Measurements from ENCODE around the gene GRM5.

The GRM5 gene

DNA sequence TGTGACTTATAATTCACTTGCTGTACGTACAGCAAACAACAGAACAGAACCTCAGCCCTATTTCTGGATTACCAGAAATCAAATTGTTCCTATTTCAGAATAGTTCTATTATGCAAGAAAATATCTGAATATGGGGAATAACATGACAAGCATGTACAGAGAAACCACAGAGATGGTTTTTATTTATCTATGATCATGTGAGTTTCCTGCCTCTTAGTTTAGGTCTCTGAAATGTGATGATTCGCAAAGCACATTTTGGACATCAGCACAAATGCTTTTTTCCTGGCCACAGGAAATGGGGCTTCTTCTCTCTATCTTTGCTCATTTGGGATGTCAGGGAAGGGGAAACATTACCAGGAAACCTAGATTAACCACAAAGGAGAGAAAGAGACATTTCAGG lies 461.5 kb downstream of the GRM5 start:
- DNase-seq: no peak

DNA sequence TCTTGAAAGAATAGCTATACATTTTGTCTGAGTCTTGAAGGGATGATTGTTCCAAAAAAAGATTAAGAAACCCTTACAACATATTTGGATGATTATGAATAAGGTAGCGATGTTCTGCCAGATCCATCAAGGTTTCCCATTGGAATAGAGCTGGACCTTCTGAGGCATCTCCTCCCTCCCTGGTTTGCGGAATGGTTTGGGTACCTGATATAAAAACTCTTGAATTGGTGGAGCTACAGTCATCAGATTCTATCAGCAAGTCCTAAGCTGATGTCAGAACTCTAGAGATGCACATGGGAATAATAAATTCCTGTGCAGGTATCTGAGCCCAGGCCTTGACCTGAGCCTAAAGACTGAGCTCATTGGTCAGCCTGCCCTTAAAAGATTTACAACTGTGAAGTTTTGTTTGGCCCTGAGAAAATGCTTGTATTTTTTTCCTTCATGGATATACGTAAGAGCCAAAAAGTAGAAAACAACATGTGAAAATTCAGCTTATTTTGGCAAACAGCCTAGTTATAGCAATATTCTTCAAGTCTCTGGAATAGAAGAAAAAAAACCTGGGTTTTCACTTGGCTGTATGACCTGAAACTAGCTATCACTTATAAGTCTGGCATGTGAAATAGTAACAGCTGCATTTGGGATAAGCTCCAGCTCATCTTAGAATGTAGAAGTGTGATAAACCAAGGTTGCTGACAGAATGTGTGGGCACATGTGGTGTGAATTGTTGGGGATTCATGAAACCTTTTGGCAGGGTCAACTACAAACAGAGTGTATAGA lies 462.5 kb downstream of the GRM5 start:
- DNase-seq: no peak

DNA sequence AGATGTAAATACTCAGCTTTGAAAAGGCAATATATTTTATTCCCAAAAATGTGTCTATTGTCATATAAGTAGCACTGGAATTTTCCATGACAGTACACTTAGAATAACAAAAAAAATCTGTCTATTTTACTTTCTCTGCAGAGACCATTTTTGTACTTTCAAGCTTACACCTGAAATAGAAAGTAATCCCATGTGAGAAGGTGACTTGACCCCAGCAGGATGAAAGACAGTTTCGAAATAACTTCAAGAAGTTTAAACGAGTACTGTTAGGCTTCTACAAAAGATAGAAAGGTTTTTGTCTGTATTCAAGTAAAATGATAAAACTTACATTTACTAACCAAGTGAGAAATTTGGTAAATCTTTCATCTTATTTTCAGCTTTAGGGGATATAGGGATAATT lies 468.4 kb downstream of the GRM5 start:
- no peak for DNase-seq

DNA sequence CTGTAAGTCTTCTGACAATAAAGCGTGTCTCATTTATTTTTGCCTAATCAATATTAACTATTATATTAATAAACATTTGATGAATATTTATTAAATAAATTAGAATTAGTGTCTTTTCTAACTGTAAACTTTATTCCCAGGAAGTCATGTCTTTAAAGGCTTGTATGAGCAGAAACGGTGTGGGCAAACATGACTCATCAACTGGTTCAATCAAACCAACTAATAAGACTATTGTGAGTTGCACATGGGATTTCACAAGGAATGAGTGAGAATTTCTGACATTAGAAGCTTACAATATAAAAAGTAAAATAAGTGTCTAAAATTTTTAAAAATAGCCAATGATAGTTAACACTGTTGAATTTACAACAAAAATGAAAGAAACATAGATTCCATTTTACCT lies 469.0 kb downstream of the GRM5 start:
- no peak for DNase-seq

DNA sequence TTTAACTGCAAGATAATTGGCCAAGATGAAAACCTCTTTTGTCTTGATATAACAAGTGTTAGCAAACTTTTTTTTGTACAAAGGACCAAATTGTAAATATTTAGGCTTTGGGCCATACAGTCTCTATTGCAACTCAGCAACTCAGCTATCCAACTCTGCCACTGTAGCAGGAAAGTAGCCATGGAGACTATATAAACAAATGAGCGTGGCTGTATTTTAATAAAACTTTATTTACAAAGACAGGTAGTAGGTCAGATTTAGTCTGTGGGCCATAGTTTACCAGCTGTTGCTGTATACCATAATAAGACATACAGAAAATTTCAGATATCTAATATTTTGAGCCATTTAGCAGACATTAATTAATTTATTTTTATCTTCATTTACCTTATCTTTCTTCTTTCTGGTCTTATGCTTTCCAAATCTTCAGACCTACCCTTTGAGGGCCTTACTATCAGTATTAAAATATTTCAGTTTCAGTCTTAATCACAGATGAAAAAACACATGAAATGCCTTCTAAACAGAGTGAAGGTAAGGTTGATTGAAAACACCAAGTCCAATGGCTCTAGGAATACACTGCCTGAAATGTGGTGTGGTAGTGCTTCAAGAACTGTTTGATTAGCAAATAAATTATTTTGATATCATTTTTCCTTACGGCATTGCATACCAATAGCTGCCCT lies 471.4 kb downstream of the GRM5 start:
- DNase-seq: no peak

DNA sequence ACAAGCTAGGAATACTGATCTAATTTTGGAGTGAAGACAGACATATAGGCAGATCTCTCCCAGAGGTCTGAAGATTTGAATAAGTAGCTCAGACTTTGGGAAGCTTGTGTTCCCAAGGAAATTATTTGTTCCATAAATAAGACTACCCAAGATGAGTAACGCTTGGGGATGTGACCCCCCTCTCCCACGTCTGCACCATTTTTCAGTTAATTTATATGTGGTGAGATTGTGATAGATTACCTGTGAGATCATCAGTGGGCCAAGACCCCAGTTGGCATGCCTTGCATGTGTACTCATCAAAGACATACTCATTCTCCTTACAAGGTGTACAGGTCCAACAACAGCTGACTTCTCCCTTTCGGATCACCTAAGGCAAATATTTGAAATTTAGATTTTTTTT lies 475.4 kb downstream of the GRM5 start:
- no peak for DNase-seq

DNA sequence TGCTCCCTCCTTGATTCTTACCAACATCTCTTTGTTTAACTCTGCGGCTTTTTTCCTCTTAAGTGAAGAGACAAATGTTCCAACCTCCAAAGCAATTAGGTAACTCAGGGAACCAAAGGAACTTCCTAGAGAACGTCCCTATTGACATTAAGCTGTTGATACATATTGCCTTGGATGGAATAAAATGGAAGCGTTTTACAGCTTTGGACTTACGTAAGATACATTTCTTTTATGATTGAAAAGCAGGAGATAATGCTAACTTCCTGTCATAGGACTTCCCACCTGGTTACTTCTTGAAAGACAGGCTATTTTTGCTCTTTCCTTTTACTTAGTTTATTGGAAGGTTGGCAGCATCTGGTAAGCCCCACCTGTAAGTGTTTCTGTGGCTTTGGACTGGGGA lies 482.5 kb downstream of the GRM5 start:
- no peak for DNase-seq

DNA sequence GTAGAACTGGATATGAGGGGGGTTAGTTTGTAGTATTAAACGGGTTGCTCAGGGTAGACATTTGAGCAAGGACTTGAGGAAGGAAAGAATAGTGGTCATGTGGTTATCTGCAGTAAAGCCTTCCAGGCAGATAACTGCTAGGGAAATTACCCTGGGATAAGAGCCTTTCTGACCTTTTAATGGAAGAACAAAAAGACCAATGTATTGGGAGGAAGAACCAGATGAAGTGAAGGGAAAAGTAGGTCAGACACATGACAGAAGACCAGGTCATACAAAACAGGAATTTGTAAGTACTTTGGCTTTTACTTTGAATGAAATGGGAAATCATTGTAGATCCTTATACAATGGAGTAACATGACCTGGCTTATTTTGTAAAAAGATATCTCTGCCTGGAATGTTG lies 486.3 kb downstream of the GRM5 start:
- no peak for DNase-seq

DNA sequence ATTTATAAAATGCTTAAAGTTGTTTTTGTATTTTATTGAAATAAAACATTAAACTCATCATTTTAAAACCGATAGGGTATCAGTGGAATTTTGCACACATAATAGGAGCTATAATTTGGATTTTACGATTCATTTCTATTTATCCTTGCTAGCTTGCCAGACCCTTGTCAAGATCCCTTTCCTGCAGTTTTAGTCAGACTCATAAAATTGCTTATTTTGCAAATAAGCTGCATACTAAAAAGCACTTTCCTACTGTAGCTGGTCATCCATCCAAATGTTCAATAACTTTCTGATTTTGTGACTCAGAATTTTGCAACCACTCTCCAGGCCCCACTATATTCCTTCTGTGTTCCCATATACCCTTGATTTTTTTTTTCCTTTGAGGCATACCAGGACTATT lies 489.0 kb downstream of the GRM5 start:
- no peak for DNase-seq

DNA sequence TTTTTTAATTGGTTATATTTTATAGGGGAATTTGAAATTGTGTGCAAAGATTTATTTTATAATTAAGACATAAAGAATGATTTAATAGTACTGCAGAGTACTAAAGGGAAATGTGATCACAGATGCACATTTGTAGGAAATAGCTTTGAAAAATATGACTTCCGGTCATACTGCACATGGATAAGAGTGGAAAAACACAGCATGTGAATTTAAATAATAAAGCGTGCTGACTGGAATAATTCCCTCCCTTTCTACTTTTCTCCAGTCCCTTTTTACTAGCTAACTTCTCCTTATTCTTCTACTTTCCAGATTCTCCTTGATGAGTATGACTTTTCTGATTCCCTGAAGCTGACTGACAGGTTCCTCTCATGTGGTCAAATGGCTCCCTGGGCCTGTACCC lies 489.9 kb downstream of the GRM5 start:
- DNase-seq: no peak

DNA sequence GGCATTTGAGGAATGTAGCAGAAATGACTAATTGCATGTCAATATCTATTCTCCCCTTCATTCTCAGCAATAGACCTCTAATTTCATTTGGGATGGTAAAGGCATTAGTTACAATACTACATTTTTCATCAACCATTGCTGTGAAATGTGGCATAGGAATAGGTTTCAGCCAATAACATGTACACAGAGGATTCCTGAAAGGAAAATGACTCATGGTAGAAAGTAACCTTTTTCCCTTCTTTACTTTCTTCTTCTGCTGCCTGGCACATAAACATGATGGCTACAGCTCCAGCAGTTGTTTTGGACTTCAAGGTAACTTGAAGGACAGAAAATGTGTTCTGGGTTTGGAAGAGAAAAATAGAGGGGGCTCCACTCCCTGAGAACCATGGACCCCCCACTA lies 496.4 kb downstream of the GRM5 start:
- no peak for DNase-seq

DNA sequence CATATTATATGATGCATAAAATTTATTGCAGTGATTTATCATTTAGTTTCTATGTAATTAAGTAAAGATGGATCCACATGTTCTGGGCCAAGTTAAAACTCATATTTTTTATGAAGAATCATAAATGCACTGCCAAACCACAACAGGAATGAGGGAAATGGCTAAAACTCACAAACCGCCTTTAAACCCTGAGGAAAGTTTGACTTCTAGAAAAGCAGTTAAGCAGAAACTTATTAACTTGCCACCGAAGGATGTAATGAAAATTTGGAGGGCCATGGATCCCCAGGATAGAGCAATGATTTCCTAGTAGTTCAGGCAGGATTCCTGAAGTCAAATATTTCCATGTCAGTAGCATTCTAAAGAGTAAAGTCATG lies 510.0 kb downstream of the GRM5 start:
- no peak for DNase-seq

DNA sequence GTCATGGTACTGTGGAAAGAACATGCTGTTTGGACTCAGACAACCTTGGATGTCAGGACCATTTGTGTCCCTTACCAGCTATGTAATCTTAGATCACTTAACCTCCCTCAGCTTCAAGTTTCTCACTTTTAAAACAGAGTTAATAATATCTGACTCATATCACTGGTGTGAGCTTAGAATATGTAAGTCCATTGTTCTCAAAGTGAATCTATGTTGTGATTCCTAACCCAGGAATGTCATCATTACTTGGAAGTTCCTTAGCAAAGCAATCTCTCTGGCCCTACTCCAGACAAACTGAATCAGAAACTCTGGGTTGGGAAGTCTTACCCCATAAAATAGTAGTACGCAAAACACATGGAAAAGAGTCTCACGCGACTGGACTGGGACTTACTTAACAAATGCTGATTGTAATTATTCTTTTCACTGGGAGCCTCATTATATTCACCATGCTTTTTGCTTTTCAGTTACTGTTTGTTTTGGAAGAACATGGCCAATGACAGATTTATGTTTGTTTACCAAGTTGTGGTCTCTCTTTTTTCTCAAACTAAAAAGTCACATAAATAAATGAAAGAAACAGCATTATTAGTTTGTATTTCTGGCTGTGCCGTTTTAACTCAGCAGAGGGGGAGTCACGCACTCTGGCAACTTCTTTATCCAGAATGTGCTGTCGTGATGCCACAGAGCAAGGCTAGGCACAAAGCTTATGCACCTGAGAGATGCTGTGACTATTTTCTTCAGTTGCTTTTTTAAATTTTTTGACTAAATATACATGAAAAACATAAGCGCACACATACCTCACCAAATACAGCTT lies 510.6 kb downstream of the GRM5 start:
- no peak for DNase-seq

DNA sequence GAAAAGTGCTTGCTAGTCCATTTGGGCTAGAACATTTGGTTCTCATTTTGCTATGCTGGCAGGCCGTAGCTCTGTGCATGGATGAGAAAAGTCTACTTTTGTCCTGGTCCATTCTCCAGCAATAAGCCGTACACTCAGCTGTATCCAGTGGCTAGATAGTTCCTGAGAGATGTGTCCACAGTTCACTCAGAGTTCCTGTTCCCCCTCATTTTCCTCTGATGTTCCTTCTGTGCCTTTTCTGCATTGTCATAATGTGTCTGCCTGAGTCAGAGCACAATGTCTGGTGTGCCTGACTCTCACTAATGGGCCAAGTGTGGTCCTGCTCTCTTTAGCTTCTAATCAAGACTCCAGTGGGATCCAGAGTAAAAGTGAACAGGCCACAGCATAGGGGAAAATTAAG lies 512.6 kb downstream of the GRM5 start:
- no peak for DNase-seq

DNA sequence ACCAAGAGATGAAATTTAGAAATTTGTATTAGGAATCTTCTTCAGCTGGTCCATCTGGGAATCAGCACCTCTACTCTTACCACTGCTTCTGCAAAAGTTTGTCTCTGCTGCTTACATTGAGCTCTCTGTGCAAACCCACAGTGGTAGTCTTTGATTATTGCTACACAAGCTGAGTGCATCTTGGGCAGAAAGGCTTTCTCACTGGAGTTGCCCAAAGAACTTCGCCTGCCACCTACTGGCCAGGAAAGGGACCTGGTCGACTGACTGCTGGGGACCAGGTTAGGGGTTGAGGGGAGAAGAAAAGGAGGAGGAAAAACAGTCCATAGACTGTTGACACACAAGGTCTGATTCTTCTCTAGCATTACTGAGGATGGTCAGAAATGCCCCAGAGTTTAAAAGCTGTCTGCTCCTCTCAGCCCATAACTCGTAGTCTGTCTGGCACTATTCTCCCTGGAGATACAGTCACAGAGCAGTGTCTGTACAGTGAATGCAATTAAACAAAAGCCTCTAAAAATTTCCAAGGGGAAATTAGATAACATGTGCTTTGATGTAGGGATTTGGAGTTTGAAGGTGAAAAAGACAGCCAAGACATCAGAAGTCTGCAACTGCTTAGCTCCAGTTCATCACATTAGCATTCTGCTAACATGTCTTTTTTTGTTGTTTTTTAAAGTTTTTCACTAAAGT lies 513.3 kb downstream of the GRM5 start:
- DNase-seq: peak; percentile 39 to 42

DNA sequence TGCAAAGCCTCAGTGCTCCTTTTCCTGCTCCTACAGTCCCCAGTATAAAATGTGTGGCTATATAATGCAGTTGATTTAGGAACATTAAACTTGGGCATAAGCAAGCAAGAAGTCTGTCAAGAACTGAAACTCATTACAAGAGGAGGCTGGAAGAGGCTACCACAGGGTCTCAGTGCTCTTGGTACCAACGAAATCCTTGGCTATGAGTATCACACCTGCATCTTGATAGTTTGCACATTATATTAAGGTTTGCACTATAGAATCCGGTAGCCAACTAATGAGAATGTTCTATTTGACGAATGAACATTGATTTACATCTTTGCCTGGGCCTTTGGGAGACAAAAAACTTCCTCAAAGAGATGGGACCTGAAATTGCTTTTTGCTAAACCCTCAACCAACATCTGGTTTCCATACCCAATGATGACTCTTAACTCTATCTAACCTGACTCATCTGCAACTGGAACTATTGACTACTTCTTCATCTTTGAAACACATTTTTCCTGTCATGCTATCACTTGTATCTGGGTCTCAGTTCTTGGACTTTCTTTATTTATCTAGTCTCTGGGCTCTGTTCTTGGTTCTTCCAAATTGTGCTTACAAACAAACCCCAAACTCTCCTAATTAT lies 521.0 kb downstream of the GRM5 start:
- no peak for DNase-seq

DNA sequence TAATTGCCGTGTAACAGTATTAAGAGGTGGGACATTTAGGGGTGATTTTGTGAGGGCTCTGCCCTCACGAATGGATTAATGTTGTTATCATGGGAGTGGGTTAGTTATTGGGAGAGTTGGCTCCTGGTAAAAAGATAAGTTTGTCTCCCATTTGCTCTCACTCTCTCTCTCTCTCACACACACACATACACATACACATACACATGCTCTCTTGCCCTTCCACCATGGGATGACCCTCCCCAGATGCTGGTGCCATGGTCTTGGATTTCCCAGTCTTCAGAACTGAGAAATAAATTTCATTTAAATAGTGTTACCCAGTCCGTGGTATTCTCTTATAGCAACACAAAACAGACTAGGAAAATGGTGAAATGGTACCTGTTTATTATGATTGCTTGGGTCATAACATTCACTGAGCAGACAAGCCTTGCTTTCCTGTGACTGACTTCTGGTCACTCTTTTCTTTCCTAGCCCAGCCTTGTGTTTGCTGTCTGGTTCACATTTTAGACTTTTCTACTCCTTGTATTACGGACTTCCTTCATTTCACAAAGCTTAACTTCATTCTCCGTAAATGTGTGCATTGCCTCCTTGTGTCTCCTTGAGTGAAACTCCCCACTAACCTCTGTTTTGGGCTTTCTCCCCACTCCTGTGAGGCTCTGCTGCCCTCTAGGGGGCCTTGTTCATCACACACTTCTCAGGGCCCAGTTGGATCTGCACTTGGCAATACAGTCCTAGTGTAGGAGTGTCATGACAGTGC lies 521.7 kb downstream of the GRM5 start:
- peak; percentile 70 to 78 for DNase-seq

DNA sequence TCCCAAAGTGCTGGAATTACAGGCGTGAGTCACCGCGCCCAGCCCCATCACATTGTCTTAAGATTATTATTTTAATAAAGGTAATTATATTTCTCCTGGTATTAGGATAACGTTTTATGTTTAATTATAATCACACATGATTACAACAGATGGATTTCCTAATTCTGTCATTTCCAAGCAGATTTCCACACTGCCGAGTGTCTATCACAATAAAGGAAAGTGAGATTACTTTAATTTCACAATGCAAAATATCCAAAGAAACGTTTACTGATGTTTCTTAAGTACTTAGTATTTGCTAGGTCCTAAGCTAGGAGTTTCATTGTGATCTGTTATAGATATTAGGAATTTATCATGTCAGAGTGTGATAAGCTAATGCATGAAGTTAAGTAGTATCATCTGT lies 524.8 kb downstream of the GRM5 start:
- DNase-seq: no peak

DNA sequence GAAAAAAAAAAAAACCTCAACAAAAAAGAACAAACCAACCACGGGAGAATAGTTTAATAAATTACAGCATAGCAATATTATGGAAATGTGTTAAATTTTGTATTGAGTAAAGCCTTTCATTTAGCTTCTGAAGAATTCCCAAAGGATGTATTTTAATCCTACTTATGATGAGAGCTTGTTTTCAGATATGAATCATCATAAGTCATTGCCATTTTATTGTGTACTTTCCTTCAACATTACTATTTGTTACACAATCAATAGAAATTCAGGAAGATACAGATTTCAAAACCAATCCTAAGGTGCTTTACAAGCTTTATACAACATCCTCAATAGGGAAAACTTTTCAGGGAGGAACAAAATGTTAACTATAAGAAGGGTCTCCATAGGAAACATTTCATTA lies 527.7 kb downstream of the GRM5 start:
- DNase-seq: no peak

DNA sequence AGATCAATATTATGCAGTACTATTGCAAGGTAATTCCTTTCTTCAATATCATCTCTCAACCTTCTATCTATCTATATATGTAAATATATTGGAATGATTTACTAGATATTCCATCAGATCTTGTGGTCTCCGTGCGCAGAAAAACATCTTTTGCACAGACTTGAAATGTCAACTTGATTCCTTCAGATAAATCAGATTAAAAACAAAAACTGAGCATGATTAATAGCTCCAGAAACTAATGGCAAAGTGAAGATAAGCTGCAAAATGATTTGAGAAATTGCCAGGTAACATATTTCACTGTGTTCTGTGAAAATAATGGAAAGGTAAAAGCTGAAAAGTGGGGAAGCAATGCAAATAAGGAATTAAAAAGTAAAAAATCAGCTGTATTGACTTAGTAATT lies 528.2 kb downstream of the GRM5 start:
- no peak for DNase-seq

DNA sequence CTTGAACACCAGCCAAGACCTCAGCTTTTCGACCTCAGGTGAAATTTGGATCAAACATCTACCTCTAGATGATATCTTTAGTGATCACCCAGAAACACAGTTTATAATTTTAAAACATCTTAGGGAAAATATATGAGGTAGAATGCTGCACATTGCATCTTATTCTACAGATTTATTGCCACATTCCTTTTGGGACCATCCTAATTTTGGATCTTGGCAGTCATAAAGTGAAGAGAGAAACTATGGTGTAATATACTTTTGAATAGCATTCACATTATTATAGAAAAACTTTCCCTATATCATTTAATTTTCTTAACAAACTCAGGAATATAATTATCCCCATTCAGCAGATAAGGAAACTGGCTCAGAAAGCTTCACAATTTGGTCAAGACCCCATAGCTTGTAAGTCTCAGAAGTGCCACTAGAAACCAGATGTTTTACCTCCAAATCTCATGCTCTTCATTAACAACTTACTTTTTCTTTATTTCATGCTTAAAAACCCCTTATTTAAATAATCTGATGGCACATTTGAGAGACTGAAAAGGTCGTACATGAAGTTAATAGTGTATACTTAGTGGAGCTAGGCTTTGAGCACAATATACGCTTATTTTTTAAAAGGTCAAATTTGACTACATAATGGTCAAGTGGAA lies 529.0 kb downstream of the GRM5 start:
- DNase-seq: no peak
